WTC11 (cell line): Measurements from ENCODE around the gene FAM168B. TPM values are rescaled to one million over a fixed set of nuclear protein-coding genes. Genes with fewer than 3 reads are reported as not detected.
A peak's percentile ranks its signal among the peaks of the same experiment; 100 is the strongest.

Source experiments
- ATAC-seq: fragments of 200-7000 bp; cut with Tn5 transposase; 2 replicates; pipeline ENCODE4 v1.10.0; 2021; ENCODE audit warnings: mild to moderate bottlenecking, moderate library complexity
- CTCF ChIA-PET: fragments of 300-600 bp; sonication (Branson Sonifier 250); formaldehyde crosslinking; loops from one replicate; lab custom pipeline; 2021; ENCODE audit warnings: antibody characterized with exemption; lab: Charles Lee
- POLR2A ChIA-PET: fragments of 350-600 bp; sonication (Branson Sonifier 250); formaldehyde crosslinking; loops from one replicate; lab custom pipeline; 2021; ENCODE audit warnings: antibody characterized with exemption; lab: Charles Lee
- DNase-seq: peaks from one replicate; pipeline ENCODE4 v3.0.0; 2021; ENCODE audit warnings: low spot score
- H3K27ac Mint-ChIP-seq: 2 replicates; pipeline ENCODE4 v1.8.0; 2021; ENCODE audit warnings: mixed read lengths
- H3K27me3 Mint-ChIP-seq: 2 replicates; pipeline ENCODE4 v1.8.0; 2021; ENCODE audit warnings: low read depth, mild to moderate bottlenecking, moderate library complexity, mixed read lengths
- H3K36me3 Mint-ChIP-seq: 2 replicates; pipeline ENCODE4 v1.8.0; 2021; ENCODE audit warnings: mixed read lengths
- H3K4me1 Mint-ChIP-seq: 2 replicates; pipeline ENCODE4 v1.8.0; 2022; ENCODE audit warnings: mixed read lengths
- H3K4me3 Mint-ChIP-seq: 2 replicates; pipeline ENCODE4 v1.8.0; 2021; ENCODE audit warnings: mild to moderate bottlenecking, moderate library complexity, mixed read lengths
- H3K9me3 Mint-ChIP-seq: 2 replicates; pipeline ENCODE4 v1.8.0; 2021; ENCODE audit warnings: mixed read lengths
- ARID4B ChIP-seq: sonication (generic); formaldehyde crosslinking; IDR thresholded peaks from 2 replicates; pipeline ENCODE4 v1.8.0; 2023; ENCODE audit warnings: missing genetic modification reagents, mild to moderate bottlenecking, borderline replicate concordance
- ATF1 ChIP-seq: sonication (generic); formaldehyde crosslinking; IDR thresholded peaks from 2 replicates; pipeline ENCODE4 v1.8.1; 2023; ENCODE audit warnings: mild to moderate bottlenecking, moderate library complexity, missing genetic modification reagents
- ATF6 ChIP-seq: sonication (generic); formaldehyde crosslinking; IDR thresholded peaks from 2 replicates; pipeline ENCODE4 v1.8.1; 2023; ENCODE audit warnings: mild to moderate bottlenecking, missing genetic modification reagents
- CREM ChIP-seq: sonication (generic); formaldehyde crosslinking; IDR thresholded peaks from 2 replicates; pipeline ENCODE4 v1.8.1; 2022; ENCODE audit warnings: mild to moderate bottlenecking, missing genetic modification reagents, moderate library complexity
- FOXK1 ChIP-seq: sonication (generic); formaldehyde crosslinking; IDR thresholded peaks from 2 replicates; pipeline ENCODE4 v1.8.0; 2022; ENCODE audit warnings: mild to moderate bottlenecking, moderate library complexity, missing genetic modification reagents
- GRHL2 ChIP-seq: fragments of 250-450 bp; sonication (Bioruptor Pico); IDR thresholded peaks from 2 replicates; pipeline ENCODE4 v1.8.0; 2022; ENCODE audit warnings: mild to moderate bottlenecking, moderate library complexity; ENCODE audit not compliant: insufficient replicate concordance, severe bottlenecking
- IRF2 ChIP-seq: sonication (generic); formaldehyde crosslinking; IDR thresholded peaks from 2 replicates; pipeline ENCODE4 v1.8.0; 2022; ENCODE audit warnings: low read depth, missing genetic modification reagents, borderline replicate concordance
- JAZF1 ChIP-seq: fragments of 250-450 bp; sonication (Bioruptor Pico); IDR thresholded peaks from 2 replicates; pipeline ENCODE4 v1.9.0; 2021; ENCODE audit warnings: moderate library complexity, mild to moderate bottlenecking, inconsistent platforms
- NFE2L1 ChIP-seq: sonication (generic); formaldehyde crosslinking; IDR thresholded peaks from 2 replicates; pipeline ENCODE4 v1.8.1; 2023; ENCODE audit warnings: missing genetic modification reagents
- NR2C2 ChIP-seq: sonication (generic); formaldehyde crosslinking; IDR thresholded peaks from 2 replicates; pipeline ENCODE4 v1.8.0; 2022; ENCODE audit warnings: mild to moderate bottlenecking, missing genetic modification reagents
- RORB ChIP-seq: fragments of 250-450 bp; sonication (Bioruptor Pico); IDR thresholded peaks from 2 replicates; pipeline ENCODE4 v1.9.0; 2021; ENCODE audit warnings: mild to moderate bottlenecking
- SP1 ChIP-seq: sonication (generic); formaldehyde crosslinking; conservative IDR thresholded peaks from 2 replicates; pipeline ENCODE4 v1.8.1; 2022; ENCODE audit warnings: missing genetic modification reagents
- TEAD1 ChIP-seq: sonication (generic); formaldehyde crosslinking; IDR thresholded peaks from 2 replicates; pipeline ENCODE4 v1.8.0; 2022; ENCODE audit warnings: mild to moderate bottlenecking, missing genetic modification reagents
- USF2 ChIP-seq: sonication (generic); formaldehyde crosslinking; IDR thresholded peaks from 2 replicates; pipeline ENCODE4 v1.8.1; 2023; ENCODE audit warnings: mild to moderate bottlenecking, missing genetic modification reagents, moderate library complexity
- ZNF232 ChIP-seq: sonication (generic); formaldehyde crosslinking; IDR thresholded peaks from 2 replicates; pipeline ENCODE4 v1.8.0; 2022; ENCODE audit warnings: mild to moderate bottlenecking, missing genetic modification reagents
- ZNF263 ChIP-seq: sonication (generic); formaldehyde crosslinking; IDR thresholded peaks from 2 replicates; pipeline ENCODE4 v1.8.1; 2022; ENCODE audit warnings: low read depth, mild to moderate bottlenecking, moderate library complexity, missing genetic modification reagents
- ZNF317 ChIP-seq: sonication (generic); formaldehyde crosslinking; IDR thresholded peaks from 2 replicates; pipeline ENCODE4 v1.8.1; 2023; ENCODE audit warnings: low read depth, mild to moderate bottlenecking, moderate library complexity, missing genetic modification reagents, borderline replicate concordance
- ZNF416 ChIP-seq: fragments of 250-450 bp; sonication (Bioruptor Pico); IDR thresholded peaks from 2 replicates; pipeline ENCODE4 v1.9.0; 2021; ENCODE audit warnings: mild to moderate bottlenecking, inconsistent platforms
- total RNA-seq: library from RNA; stranded (reverse); gene quantifications from 3 replicates; pipeline ENCODE4 v1.2.3, GENCODE V29; 2021
- TF ChIP-seq, protein P1 (sequence below): sonication (generic); formaldehyde crosslinking; IDR thresholded peaks from 2 replicates; pipeline ENCODE4 v1.8.1; 2022; ENCODE audit warnings: missing genetic modification reagents, borderline replicate concordance
- TF ChIP-seq, protein P2 (sequence below): fragments of 250-450 bp; sonication (Bioruptor Pico); IDR thresholded peaks from 2 replicates; pipeline ENCODE4 v1.9.0; 2021; ENCODE audit warnings: mild to moderate bottlenecking

The FAM168B gene
- total RNA-seq, 1 experiment from 2014 or later = 63.9 TPM

- TF ChIP-seq, protein P1, sequence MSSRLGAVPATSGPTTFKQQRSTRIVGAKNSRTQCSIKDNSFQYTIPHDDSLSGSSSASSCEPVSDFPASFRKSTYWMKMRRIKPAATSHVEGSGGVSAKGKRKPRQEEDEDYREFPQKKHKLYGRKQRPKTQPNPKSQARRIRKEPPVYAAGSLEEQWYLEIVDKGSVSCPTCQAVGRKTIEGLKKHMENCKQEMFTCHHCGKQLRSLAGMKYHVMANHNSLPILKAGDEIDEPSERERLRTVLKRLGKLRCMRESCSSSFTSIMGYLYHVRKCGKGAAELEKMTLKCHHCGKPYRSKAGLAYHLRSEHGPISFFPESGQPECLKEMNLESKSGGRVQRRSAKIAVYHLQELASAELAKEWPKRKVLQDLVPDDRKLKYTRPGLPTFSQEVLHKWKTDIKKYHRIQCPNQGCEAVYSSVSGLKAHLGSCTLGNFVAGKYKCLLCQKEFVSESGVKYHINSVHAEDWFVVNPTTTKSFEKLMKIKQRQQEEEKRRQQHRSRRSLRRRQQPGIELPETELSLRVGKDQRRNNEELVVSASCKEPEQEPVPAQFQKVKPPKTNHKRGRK (CRISPR knock-in tag) = no peak
- TF ChIP-seq FOXK1 (CRISPR knock-in tag) (no peak), IRF2 (no peak), USF2 (peak; percentile 62; the same call in 1 of the 2 replicates), JAZF1 (CRISPR knock-in tag) (no peak)
- TF ChIP-seq, protein P2, sequence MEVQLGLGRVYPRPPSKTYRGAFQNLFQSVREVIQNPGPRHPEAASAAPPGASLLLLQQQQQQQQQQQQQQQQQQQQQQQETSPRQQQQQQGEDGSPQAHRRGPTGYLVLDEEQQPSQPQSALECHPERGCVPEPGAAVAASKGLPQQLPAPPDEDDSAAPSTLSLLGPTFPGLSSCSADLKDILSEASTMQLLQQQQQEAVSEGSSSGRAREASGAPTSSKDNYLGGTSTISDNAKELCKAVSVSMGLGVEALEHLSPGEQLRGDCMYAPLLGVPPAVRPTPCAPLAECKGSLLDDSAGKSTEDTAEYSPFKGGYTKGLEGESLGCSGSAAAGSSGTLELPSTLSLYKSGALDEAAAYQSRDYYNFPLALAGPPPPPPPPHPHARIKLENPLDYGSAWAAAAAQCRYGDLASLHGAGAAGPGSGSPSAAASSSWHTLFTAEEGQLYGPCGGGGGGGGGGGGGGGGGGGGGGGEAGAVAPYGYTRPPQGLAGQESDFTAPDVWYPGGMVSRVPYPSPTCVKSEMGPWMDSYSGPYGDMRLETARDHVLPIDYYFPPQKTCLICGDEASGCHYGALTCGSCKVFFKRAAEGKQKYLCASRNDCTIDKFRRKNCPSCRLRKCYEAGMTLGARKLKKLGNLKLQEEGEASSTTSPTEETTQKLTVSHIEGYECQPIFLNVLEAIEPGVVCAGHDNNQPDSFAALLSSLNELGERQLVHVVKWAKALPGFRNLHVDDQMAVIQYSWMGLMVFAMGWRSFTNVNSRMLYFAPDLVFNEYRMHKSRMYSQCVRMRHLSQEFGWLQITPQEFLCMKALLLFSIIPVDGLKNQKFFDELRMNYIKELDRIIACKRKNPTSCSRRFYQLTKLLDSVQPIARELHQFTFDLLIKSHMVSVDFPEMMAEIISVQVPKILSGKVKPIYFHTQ (CRISPR knock-in tag) = no peak
- ChIA-PET CTCF (no interaction called here), POLR2A (no interaction called here)
- Mint-ChIP-seq H3K27ac (peak overlapping the region; percentile 69), H3K36me3 (peaks cover 5% of the 10 kb centered on the region; the same call in 1 of the 2 replicates), H3K9me3 (no peaks in the 10 kb centered on the region), H3K4me3 (peak overlapping the region; percentile 92), H3K27me3 (no peaks in the 10 kb centered on the region), H3K4me1 (peaks cover 32% of the 10 kb centered on the region)
- DNase-seq = no peak
- ATAC-seq = peak; percentile 14
Measured at GRCh38 chr2:131105950-131106801, 12.9 kb upstream of the FAM168B start.

DNA sequence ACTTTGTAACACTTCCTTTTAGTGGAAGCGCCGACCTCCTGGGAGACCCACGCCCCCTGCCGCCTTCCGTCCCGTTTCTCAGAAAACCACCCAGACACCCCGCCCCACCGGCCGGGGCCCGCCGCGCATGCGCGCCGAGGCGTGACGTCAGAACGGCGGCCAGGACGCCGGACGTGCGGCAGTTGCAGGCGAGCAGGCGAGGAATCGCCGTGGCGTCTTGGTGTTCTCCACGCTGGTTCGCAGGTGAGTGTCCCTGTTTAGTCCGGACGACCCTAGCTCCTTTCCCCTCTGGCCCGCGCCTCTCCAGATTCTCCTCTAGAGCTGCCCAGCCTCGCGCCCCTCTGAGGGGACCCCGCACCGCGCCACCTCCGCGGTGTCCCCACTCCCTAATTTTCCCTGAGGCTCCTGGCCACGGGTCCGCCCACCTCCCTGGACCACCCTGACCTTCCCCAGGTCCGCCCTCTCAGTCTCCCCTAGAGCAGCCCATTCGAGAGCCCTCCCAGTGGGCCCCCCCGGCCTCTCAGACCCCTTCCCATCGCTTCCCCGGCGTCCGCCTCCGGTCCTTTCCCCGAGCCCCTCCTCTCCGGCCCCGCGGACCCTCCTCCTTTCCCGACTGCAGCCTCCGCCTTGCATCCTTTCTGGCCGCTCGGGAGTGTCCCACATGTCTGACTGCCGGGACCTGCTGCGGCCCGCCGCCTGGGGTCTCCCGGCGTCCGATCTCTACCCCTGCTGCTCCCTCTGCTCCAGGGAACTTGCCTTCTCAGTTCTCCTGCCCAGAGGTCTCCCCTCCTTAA, 12.1 kb upstream of the FAM168B start, which contains the start of gene PLEKHB2:
PLEKHB2 (plus strand) TSS at position 181 of the 794 bp plus-strand sequence. CDS start 15,606 bp downstream, outside the sequence.
- ATAC-seq = peak; percentile 76
- H3K4me1 Mint-ChIP-seq = peaks cover 24% of the 10 kb centered on the region
- TF ChIP-seq CREM (CRISPR knock-in tag) (peak; percentile 61; the same call in 1 of the 2 replicates), NFE2L1 (0 out of 2 replicates have a peak, but pooled peaks have one; percentile 39), ZNF317 (CRISPR knock-in tag) (no peak), TEAD1 (0 out of 2 replicates have a peak, but pooled peaks have one; percentile 54), ZNF232 (CRISPR knock-in tag) (no peak), GRHL2 (CRISPR knock-in tag) (no peak), ATF6 (no peak), ARID4B (CRISPR knock-in tag) (no peak; the same call in 1 of the 2 replicates), FOXK1 (CRISPR knock-in tag) (peak; percentile 67; the same call in 1 of the 2 replicates), SP1 (CRISPR knock-in tag) (peak; percentile 57; the same call in 1 of the 2 replicates), ZNF263 (CRISPR knock-in tag) (no peak), ATF1 (CRISPR knock-in tag) (no peak), NR2C2 (no peak), ZNF416 (CRISPR knock-in tag) (0 out of 2 replicates have a peak, but pooled peaks have one; percentile 48), RORB (CRISPR knock-in tag) (no peak)

More for the DNA sequence above, 12.1 kb upstream of the FAM168B start, which contains the start of gene PLEKHB2:
- Mint-ChIP-seq H3K27ac (peak within 1 kb of the TSS; percentile 89), H3K27me3 (no peaks in the 10 kb centered on the region), H3K36me3 (peaks cover 5% of the 10 kb centered on the region; the same call in 1 of the 2 replicates), H3K4me3 (peak within 1 kb of the TSS; percentile 92), H3K9me3 (no peaks in the 10 kb centered on the region)
- peak; percentile 91 for DNase-seq
- CTCF ChIA-PET = interaction anchor here (0.8 to 1.5 kb wide), 4 partner anchors 11 to 64 kb away, joined by 3 to 5 read pairs (median 4); partner anchors contain the start of gene FAM168B
- POLR2A ChIA-PET = interaction anchor here (2.8 kb wide), 1 partner anchor 13 kb away, joined by 15 read pairs; the partner anchor contains the start of gene FAM168B
